Measurements from ENCODE around the gene DCLRE1B.

Gene DCLRE1B

GRCh38 chr1:113904674-113905434 is at the start of gene DCLRE1B, which contains the start of gene AP4B1:
Gene DCLRE1B, plus strand, starts transcription at chr1:113905326. Its CDS starts 261 bp downstream, at chr1:113905587.
Gene AP4B1, minus strand, starts transcription at chr1:113904799. Its CDS starts 82 bp downstream, at chr1:113904717.
- peak; percentile 96 for DNase-seq (ENCODE audit: low read depth)

DNA sequence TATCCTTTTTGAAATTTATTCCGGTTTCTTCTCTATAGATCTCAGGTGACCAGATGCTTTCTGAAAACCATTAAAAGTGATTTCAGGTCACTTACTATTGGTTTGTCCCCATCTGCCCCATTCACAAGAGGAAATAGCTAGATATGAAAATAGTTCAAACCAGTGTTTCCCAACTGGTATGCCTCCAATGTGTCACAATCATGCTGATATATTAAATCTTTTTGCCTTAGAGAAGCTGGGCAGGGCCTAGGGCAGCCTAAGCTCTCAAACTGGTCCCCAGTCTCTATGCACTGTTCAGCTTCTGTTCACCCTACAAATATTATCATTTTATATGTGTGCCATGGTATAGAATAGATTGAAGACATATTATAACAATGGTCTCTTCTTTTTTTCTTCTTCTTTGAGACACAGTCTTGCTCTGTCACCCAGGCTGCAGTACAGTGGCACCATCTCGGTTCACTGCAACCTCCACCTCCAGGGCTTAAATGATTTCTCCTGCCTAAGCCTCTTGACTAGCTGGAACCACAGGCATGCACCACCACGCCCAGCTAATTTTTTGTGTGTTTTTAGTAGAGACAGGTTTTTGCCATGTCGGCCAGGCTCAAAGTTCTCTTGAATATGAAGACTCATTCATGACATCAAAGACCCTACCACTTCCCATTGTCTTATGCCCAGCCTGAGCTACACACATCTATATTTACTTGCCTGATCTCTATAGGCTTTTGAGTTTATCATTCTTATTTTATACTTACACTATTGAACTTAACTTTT is 49.3 kb upstream of the DCLRE1B start:
- DNase-seq (ENCODE audit: low read depth), result no peak

GRCh38 chr1:113856401-113856790 is 48.7 kb upstream of the DCLRE1B start:
- DNase-seq (ENCODE audit: low read depth), result no peak

- no peak for DNase-seq (ENCODE audit: low read depth)
These were observed 47.4 kb upstream of the DCLRE1B start for GRCh38 chr1:113857776-113858175.

DNA sequence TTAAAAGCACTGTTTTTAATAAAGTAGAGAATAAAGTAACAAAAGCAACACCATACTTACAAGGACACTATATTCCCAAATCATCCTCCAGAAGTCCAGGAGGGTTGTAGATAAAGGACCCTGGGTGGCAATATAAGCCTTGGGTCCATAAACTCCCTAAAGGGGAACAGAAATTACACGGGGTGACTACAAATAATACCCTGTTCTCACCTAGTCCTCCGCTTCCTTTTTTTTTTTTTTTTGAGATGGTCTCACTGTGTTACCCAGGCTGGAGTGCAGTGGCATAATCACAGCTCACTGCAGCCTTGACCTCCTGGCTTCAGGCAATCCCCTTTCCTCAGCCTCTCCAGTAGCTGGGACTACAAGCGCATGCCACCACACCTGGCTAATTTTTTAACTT is 46.7 kb upstream of the DCLRE1B start:
- no peak for DNase-seq (ENCODE audit: low read depth)

DNA sequence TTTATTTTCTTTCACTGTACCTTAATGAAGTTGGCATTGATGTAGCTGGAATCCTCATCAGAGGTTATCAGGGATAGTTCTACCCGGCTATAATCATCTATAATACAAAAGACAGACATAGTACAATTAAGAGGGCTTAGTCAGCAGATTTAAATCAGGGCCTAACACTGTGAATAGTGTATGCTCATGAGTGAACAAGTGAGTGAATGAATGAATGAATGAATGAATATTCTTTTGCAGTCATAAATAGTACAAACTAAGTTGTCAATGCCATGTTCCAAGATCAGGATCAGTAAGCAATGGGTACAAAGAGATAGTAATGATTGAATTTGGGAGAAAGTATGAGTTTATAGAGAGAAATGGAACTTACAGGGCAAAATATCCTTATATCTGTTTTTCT is 46.1 kb upstream of the DCLRE1B start:
- DNase-seq (ENCODE audit: low read depth), result no peak

DNA sequence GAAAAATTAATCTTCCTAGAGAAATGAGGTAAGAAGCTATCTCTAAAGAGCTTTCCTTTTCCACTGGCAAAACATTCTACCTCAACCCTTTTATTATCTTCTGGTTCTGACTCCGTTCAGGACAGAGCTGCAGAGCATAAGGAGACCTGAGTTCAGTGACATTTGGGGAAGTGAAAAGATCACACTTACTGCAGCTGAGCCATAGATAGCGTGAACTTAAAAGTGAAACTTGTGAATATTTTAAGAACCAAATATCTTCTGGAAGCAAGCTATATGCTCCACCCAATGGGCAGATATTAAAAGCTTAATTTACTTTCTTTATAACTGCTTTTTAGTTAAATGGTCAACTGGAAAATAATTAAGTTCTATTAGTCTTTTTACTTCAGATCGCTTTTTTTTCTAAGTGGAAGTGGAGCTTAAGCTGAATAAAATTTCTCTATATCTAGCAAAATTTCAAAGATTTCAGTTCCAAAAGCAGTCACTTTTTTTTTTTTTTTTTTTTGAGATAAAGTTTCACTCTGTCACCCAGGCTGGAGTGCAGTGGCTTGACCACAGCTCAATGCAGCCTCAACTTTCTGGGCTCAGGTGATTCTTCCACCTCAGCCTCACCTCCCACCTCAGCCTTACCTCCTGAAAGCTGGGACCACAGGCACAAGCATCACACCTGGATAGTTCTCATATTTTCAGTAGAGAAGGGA is 45.5 kb upstream of the DCLRE1B start:
- no peak for DNase-seq (ENCODE audit: low read depth)

DNA sequence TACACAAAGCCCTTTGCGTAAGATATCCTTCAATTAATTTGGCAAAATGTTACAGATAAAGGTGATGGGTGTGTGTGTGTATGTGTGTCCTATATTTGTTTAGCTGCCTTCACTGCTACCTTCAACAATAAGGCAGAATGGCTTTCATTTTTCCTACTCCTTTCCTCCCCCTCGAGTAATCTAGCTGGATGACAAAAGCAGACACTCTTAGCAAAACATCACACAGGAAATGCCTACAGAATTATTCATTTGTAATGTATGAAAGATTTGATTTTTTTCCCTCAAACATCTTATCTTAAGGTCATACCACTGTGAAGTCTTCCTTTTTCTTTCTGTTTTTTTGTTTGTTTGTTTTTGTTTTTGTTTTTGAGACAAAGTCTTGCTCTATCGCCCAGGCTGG is 44.2 kb upstream of the DCLRE1B start:
- no peak for DNase-seq (ENCODE audit: low read depth)

- DNase-seq (ENCODE audit: low read depth), result no peak
These were observed 43.5 kb upstream of the DCLRE1B start for GRCh38 chr1:113861641-113862040.

- no peak for DNase-seq (ENCODE audit: low read depth)
These were observed 36.6 kb upstream of the DCLRE1B start for GRCh38 chr1:113868387-113869083.

DNA sequence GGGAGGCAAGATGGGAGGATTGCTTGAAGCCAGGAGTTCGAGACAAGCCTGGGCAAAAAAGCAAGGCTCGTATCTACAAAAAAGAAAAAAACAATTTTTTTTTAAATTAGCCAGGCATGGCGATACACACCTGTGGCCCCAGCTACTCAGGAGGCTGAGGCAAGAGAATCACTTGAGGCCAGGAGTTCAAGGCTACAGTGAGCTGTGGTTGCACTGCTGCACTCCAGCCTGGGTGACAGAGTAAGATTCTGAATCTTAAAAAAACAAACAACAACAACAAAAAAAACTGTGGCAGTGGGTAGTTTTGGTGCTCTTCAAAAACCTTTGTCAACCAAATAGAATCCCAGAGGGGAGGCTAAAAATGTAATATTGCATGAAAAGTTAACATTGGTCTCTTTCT is 34.3 kb upstream of the DCLRE1B start:
- DNase-seq (ENCODE audit: low read depth), result no peak

DNA sequence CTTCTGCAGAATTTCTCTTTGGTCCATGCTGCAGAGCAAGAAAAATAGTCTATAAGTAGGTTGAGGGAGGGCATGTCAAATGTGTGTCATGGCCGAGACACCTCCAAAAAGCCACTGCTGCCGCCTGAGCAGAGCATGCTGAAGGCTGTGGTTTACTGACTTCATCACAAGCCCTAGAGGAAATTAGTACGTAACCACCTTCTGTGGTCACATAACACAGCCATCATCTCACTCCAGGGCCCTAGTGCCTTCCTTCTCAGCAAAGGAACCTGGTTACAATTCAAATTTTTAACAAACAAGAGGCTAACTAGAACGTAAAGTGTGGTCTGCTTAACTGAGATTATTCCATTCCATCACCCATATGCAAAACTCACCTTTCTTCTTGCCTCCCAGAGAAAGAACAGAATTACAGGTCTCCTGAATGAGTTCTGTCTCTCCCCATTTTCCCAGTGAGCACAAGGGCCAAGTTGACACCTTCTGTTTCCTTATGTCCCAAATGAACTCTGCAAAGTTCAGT is 33.5 kb upstream of the DCLRE1B start, which contains the start of gene PTPN22:
TSS of gene PTPN22 (minus strand) at position 116 of the 517 bp plus-strand sequence.
- DNase-seq (ENCODE audit: low read depth), result peak; percentile 69

- no peak for DNase-seq (ENCODE audit: low read depth)
These were observed 32.7 kb upstream of the DCLRE1B start for GRCh38 chr1:113872219-113872935.

DNA sequence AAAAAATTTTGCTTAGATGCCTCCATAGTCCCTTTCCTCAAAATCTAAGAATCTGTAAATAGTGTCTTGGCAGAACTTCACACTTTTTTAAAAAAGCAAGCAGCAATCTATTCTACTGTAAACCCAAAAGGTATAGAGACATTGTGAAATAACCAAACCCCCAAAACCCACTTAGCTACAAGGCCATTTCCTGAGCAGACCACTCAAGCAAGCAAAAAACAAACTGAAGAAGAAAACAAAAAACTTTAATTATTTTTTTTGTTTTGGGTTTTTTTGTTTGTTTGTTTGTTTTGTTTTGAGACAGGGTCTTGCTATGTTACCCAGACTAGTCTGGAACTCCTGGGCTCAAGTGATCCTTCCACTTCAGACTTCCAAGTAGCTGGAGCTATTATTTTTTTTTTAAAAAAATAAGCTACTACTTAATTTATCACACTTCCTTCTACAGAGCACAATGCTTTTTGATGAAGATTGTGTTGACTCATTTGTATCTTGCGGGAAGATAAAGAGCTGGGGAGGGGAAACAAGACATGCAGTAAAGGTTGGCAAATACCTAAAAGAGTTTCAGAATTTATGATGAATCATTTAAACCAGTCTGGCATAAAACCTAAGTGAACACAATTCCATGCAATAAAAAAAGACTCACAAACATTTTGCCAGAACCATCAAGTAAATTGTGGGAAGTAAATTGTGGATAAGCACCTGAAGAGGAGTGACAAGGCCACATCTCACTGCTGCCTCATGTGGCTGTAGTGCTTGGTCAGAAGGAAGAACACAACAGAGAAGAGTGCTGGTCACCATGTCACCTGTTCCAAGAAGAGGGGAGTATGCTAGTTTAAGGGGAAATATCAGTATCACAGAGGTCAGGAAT is 30.9 kb upstream of the DCLRE1B start:
- DNase-seq (ENCODE audit: low read depth), result no peak

DNA sequence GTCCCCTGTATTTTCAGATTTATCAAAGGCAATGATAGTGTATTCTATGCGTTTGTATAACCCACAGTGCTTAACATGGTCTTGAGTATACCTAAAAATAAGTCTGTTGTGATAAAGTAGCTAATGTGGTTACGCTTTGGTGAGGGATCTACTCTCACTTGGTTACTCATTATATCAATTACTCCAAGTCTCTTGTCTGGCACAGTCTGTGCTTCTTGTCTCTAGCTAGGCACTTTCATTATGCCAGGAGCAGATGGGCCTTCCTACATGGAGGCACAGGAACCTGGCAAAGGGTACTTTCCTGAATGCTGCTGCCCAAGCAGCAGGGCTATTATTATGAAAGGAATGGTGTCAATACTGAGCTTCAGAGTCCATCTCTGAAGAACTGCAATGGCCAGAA is 29.4 kb upstream of the DCLRE1B start:
- DNase-seq (ENCODE audit: low read depth), result no peak

- no peak for DNase-seq (ENCODE audit: low read depth)
These were observed 28.9 kb upstream of the DCLRE1B start for GRCh38 chr1:113876176-113876575.

- DNase-seq (ENCODE audit: low read depth), result no peak
These were observed 25.4 kb upstream of the DCLRE1B start for GRCh38 chr1:113879739-113880038.

DNA sequence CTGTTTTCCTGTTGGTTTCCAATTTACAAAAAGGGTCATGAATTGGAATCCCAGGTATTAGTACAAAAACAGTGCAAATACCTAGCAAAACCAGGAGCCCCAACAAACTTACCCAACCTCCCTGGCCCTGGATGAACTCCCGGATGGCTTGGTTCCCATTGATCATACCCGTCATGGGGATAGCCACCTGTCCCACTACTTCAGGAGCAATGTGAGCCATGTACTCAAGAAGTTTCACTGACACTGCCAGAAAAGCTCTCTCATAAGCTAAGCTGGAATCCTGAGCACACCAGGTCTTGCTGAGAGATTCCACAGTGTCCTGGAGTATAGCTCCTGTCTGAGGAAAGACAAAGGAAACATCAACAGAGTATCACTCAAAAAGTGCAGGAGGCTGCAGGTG is 23.5 kb upstream of the DCLRE1B start:
- no peak for DNase-seq (ENCODE audit: low read depth)

- no peak for DNase-seq (ENCODE audit: low read depth)
These were observed 18.4 kb upstream of the DCLRE1B start for GRCh38 chr1:113886417-113887401.

Data from activated T-cell treated with anti-CD3 and anti-CD28 coated beads for 48 hours (primary cell).